Vagina (tissue), 2 donors: ENCODE data around the gene CACNA1C. TPM values are rescaled to one million over a fixed set of nuclear protein-coding genes. Genes with fewer than 3 reads are reported as not detected.

ENCODE experiments used
- DNase-seq, 2 donors: peaks; one replicate each; pipeline ENCODE4 v3.0.0-alpha.2; 2017; ENCODE audit errors: extremely low spot score in 2 of 2
- H3K27ac ChIP-seq: fragments of 200-600 bp; sonication (generic); one replicate; pipeline ENCODE4 v1.5.1; 2019
- H3K27me3 ChIP-seq: fragments of 200-600 bp; sonication (generic); one replicate; pipeline ENCODE4 v1.5.1; 2019
- H3K36me3 ChIP-seq, 2 donors: fragments of 200-600 bp; sonication (generic); one replicate each; pipeline ENCODE4 v1.5.1; 2017 to 2019
- H3K4me1 ChIP-seq: fragments of 200-600 bp; sonication (generic); one replicate; pipeline ENCODE4 v1.5.1; 2019
- H3K4me3 ChIP-seq, 2 donors: fragments of 200-600 bp; sonication (generic); 1 replicate in 1 of 2; 2 replicates in 1 of 2; pipeline ENCODE4 v1.5.1; 2016 to 2019
- H3K9me3 ChIP-seq: fragments of 200-600 bp; sonication (generic); one replicate; pipeline ENCODE4 v1.5.1; 2019
- POLR2A ChIP-seq, 2 donors: fragments of 450-650 bp; IDR thresholded peaks; one replicate each; pipeline ENCODE4 v1.6.1; 2017; ENCODE audit warnings: antibody characterized with exemption in 2 of 2, mild to moderate bottlenecking in 2 of 2, moderate library complexity in 2 of 2
- POLR2AphosphoS5 ChIP-seq, 2 donors: sonication (generic); formaldehyde crosslinking; IDR thresholded peaks; one replicate each; pipeline ENCODE4 v1.9.0; 2017; ENCODE audit warnings: antibody characterized with exemption in 2 of 2, mild to moderate bottlenecking in 2 of 2, low read depth in 1 of 2; ENCODE audit not compliant: insufficient read depth in 1 of 2
- intact Hi-C: fragments of 100-400 bp; cut with DNase I; formaldehyde crosslinking; loops from one replicate; pipeline ENCODE4 v1.15.1; 2023
- total RNA-seq: library from RNA; depleted of rRNA; stranded (reverse); fragments of >200 nt; gene quantifications from one replicate; pipeline ENCODE4 v1.2.3, GENCODE V29; 2016
- TF ChIP-seq, protein P1 (sequence below), 3 experiments: fragments of 450-650 bp in 2 of 3; fragments of 200-600 bp in 1 of 3; sonication (generic) in 1 of 3; IDR thresholded peaks; one replicate each; pipeline ENCODE4 v1.5.1; 2017 to 2019; ENCODE audit warnings: antibody characterized with exemption in 3 of 3, mild to moderate bottlenecking in 2 of 3, moderate library complexity in 2 of 3

The CACNA1C gene
- total RNA-seq, 1 donor from 2014 or later, result 9.8 TPM

DNA sequence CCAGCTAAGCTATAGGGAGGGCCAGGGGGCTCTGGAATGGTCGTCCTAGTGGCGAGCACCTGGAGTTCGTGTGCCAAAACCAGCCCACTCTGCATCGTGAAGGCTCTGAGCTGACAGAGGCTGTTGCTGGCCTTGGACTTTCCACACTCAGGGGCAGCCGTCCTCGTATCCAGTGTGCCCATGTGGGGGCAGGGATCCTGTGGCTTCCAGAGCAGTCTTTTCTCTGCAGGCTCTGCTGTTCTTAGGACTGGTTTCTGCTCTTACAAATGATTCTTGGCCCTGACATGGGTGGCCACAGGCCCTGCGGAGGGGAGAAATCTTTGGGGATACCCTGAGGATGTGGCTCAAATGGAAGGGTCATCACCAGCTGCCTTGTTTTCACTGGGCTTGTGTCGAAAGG lies 564.6 kb downstream of the CACNA1C start:
- Histone ChIP-seq H3K4me1 (peaks cover 20% of the 10 kb centered on the region), H3K4me3 (no peak overlapping the region), H3K27me3 (no peaks in the 10 kb centered on the region), H3K36me3 (no peaks in the 10 kb centered on the region), H3K27ac (no peak overlapping the region), H3K9me3 (no peaks in the 10 kb centered on the region)
- intact Hi-C loops, result no loop called here
- no peak for TF ChIP-seq POLR2A (IDR thresholded peaks at IDR 0.05)
- TF ChIP-seq, protein P1, sequence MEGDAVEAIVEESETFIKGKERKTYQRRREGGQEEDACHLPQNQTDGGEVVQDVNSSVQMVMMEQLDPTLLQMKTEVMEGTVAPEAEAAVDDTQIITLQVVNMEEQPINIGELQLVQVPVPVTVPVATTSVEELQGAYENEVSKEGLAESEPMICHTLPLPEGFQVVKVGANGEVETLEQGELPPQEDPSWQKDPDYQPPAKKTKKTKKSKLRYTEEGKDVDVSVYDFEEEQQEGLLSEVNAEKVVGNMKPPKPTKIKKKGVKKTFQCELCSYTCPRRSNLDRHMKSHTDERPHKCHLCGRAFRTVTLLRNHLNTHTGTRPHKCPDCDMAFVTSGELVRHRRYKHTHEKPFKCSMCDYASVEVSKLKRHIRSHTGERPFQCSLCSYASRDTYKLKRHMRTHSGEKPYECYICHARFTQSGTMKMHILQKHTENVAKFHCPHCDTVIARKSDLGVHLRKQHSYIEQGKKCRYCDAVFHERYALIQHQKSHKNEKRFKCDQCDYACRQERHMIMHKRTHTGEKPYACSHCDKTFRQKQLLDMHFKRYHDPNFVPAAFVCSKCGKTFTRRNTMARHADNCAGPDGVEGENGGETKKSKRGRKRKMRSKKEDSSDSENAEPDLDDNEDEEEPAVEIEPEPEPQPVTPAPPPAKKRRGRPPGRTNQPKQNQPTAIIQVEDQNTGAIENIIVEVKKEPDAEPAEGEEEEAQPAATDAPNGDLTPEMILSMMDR (IDR thresholded peaks at IDR 0.05), result no peak
- no peak for TF ChIP-seq POLR2AphosphoS5 (IDR thresholded peaks at IDR 0.05; ENCODE audit: insufficient read depth in 1 of 2, low read depth in 1 of 2)
- no peak for DNase-seq

DNA sequence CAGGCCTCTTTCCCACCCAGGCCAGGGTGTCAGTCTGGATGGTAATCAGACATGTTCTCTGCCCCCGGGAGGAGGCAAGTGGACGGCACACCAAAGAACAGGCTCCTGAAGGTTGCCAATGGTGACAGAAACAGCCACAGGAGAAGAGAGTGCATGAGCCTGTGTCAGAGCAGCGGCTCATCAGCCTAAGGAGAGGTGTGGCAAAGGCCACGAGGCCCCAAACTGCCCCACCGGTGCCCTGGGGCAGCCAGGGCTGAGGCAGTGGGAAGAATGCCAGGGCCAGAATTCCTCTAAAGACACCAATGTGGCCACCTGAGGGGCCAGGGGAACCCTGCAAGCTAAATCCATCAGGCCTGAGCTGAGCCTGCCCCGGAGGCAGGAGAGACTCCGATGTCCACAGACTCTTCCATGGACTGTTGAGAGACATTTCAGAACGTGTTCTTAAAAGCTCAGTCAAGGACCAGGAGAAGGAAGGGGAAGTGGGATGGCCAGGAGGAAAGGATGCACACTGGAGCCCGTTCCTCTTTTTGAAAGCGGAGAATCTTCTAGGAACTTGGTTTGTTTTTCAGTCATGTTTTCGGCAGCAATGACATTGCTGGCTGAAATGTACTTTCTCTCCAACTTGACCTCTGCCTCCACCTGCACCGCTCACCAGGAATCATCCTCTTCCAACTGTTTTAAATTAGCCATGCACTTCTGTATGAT lies 565.7 kb downstream of the CACNA1C start:
- no peaks in the 10 kb centered on the region for H3K9me3 ChIP-seq
- H3K4me3 ChIP-seq, result no peak overlapping the region
- TF ChIP-seq POLR2A (IDR thresholded peaks at IDR 0.05) (no peak), POLR2AphosphoS5 (IDR thresholded peaks at IDR 0.05; ENCODE audit: insufficient read depth in 1 of 2, low read depth in 1 of 2) (no peak)
- TF ChIP-seq, protein P1 (IDR thresholded peaks at IDR 0.05), result no peak
- no peaks in the 10 kb centered on the region for H3K27me3 ChIP-seq
- H3K4me1 ChIP-seq, result peaks cover 15% of the 10 kb centered on the region
- DNase-seq, result no peak
- no peaks in the 10 kb centered on the region for H3K36me3 ChIP-seq
- intact Hi-C loops, result no loop called here
- no peak overlapping the region for H3K27ac ChIP-seq

GRCh38 chr12:2619136-2619535 lies 566.3 kb downstream of the CACNA1C start:
- no peak overlapping the region for H3K4me3 ChIP-seq
- no peak for DNase-seq
- H3K27me3 ChIP-seq, result no peaks in the 10 kb centered on the region
- H3K27ac ChIP-seq, result no peak overlapping the region
- TF ChIP-seq POLR2AphosphoS5 (IDR thresholded peaks at IDR 0.05; ENCODE audit: insufficient read depth in 1 of 2, low read depth in 1 of 2) (no peak), POLR2A (IDR thresholded peaks at IDR 0.05) (no peak)
- TF ChIP-seq, protein P1 (IDR thresholded peaks at IDR 0.05), result no peak
- intact Hi-C loops, result no loop called here
- no peaks in the 10 kb centered on the region for H3K36me3 ChIP-seq
- H3K9me3 ChIP-seq, result no peaks in the 10 kb centered on the region
- peaks cover 9% of the 10 kb centered on the region for H3K4me1 ChIP-seq

DNA sequence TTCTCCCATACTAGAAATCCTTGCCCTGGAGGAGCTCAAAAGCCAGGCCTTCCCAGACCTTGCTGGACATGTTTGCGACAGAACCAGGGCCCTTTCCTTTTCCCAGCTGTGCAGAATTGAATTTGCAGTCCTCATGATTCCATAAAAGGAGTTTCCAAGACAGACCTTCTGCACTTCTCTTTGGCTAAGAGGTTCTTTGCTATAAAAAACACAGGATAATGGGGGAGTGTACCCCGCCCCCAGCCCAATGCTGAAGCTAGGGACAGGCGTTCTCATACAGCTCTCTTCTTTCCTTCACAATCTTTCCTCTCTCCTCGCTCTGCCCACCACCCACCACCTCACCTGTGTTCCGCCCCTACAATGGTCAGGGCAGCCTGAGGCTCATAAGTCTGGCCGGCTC lies 569.7 kb downstream of the CACNA1C start:
- Histone ChIP-seq H3K27ac (no peak overlapping the region), H3K27me3 (no peaks in the 10 kb centered on the region), H3K36me3 (no peaks in the 10 kb centered on the region), H3K9me3 (no peaks in the 10 kb centered on the region), H3K4me3 (no peak overlapping the region), H3K4me1 (no peaks in the 10 kb centered on the region)
- TF ChIP-seq POLR2AphosphoS5 (IDR thresholded peaks at IDR 0.05; ENCODE audit: insufficient read depth in 1 of 2, low read depth in 1 of 2), result no peak
- TF ChIP-seq, protein P1 (IDR thresholded peaks at IDR 0.05), result no peak
- no peak for TF ChIP-seq POLR2A (IDR thresholded peaks at IDR 0.05)
- intact Hi-C loops, result no loop called here
- DNase-seq, result no peak

- intact Hi-C loops, result no loop called here
- Histone ChIP-seq H3K4me3 (no peak overlapping the region), H3K4me1 (no peaks in the 10 kb centered on the region), H3K36me3 (no peaks in the 10 kb centered on the region), H3K27me3 (no peaks in the 10 kb centered on the region), H3K9me3 (no peaks in the 10 kb centered on the region), H3K27ac (no peak overlapping the region)
- TF ChIP-seq, protein P1 (IDR thresholded peaks at IDR 0.05), result no peak
- no peak for TF ChIP-seq POLR2AphosphoS5 (IDR thresholded peaks at IDR 0.05; ENCODE audit: insufficient read depth in 1 of 2, low read depth in 1 of 2)
- TF ChIP-seq POLR2A (IDR thresholded peaks at IDR 0.05), result no peak
- DNase-seq, result no peak
Measured at GRCh38 chr12:2623472-2623871, 570.7 kb downstream of the CACNA1C start.
